PC-3 (cell line): Measurements from ENCODE around the gene LAT.

Source experiments
- CTCF ChIP-seq: fragments of 300-600 bp; sonication (generic); conservative IDR thresholded peaks from 2 replicates; pipeline ENCODE4 v1.5.1; 2017; ENCODE audit warnings: antibody characterized with exemption, low read depth, mild to moderate bottlenecking, low read length
- EZH2 ChIP-seq: fragments of 300-600 bp; sonication (generic); IDR thresholded peaks from one replicate; pipeline ENCODE4 v1.6.1; 2017; ENCODE audit warnings: antibody characterized with exemption, mild to moderate bottlenecking, low read length; ENCODE audit not compliant: unreplicated experiment

- peak; percentile 22; the same call in 1 of the 2 replicates for TF ChIP-seq CTCF
- TF ChIP-seq EZH2: no peak
These were observed 47.5 kb upstream of the LAT start for GRCh38 chr16:28937222-28937876.
